SK-N-SH (cell line): ENCODE measurements around the gene KCTD3. TPM values are rescaled to one million over a fixed set of nuclear protein-coding genes. Genes with fewer than 3 reads are reported as not detected.

ENCODE experiments used
- CTCF ChIA-PET: fragments of 300-600, 350-600 bp; formaldehyde crosslinking; extraction: SDS; loops from one replicate; lab custom pipeline; 2021; lab: Yijun Ruan, JAX
- POLR2A ChIA-PET: fragments of 350-600 bp; sonication (Branson Sonifier 250); formaldehyde crosslinking; extraction: SDS; loops from one replicate; lab custom pipeline; 2020; ENCODE audit warnings: antibody characterized with exemption, inconsistent platforms; lab: Yijun Ruan, JAX
- DNase-seq: peaks from one replicate; pipeline ENCODE4 v3.0.0; 2012
- H2AFZ ChIP-seq: fragments of 200-600 bp; sonication (generic); 2 replicates; pipeline ENCODE4 v1.8.1; 2016; ENCODE audit warnings: antibody characterized with exemption, mild to moderate bottlenecking, low read depth
- H3F3A ChIP-seq: fragments of 200-600 bp; sonication (generic); replicated peaks from 2 replicates; pipeline ENCODE3; 2016; ENCODE audit warnings: antibody characterized with exemption, mild to moderate bottlenecking; ENCODE audit not compliant: insufficient read depth
- H3K27ac ChIP-seq, 2 experiments: fragments of 200-500 bp in 1 of 2; fragments of 200-600 bp in 1 of 2; sonication (Bioruptor generic) in 1 of 2; sonication (generic), shearing (Covaris generic) in 1 of 2; 2 replicates each; pipeline versions ENCODE4 v1.5.1 to v1.6.1; 2014 to 2016; ENCODE audit warnings: low read depth in 2 of 2, inconsistent platforms in 1 of 2, low read length in 1 of 2, mild to moderate bottlenecking in 1 of 2, mixed read lengths in 1 of 2
- H3K27me3 ChIP-seq: fragments of 200-600 bp; sonication (generic), shearing (Covaris generic); 2 replicates; pipeline ENCODE4 v1.6.1; 2016; ENCODE audit warnings: mixed run types; ENCODE audit not compliant: insufficient read depth
- H3K36me3 ChIP-seq, 2 experiments: fragments of 200-500 bp in 1 of 2; fragments of 200-600 bp in 1 of 2; sonication (Bioruptor generic) in 1 of 2; sonication (generic) in 1 of 2; replicated peaks in 1 of 2; 2 replicates each; pipeline versions ENCODE3 to v1.5.1; 2014 to 2016; ENCODE audit warnings: low read length in 1 of 2, mild to moderate bottlenecking in 1 of 2; ENCODE audit not compliant: insufficient read depth in 2 of 2, control insufficient read depth in 1 of 2
- H3K4me1 ChIP-seq, 2 experiments: fragments of 200-500 bp in 1 of 2; fragments of 200-600 bp in 1 of 2; sonication (Bioruptor generic) in 1 of 2; sonication (generic), shearing (Covaris generic) in 1 of 2; 2 replicates each; pipeline versions ENCODE4 v1.5.1 to v1.6.1; 2014 to 2016; ENCODE audit warnings: low read depth in 1 of 2, low read length in 1 of 2, mixed run types in 1 of 2; ENCODE audit not compliant: insufficient read depth in 2 of 2, control insufficient read depth in 1 of 2
- H3K4me2 ChIP-seq: fragments of 200-600 bp; sonication (generic), shearing (Covaris generic); 2 replicates; pipeline ENCODE4 v1.6.1; 2017; ENCODE audit warnings: mixed run types
- H3K4me3 ChIP-seq, 2 experiments: fragments of 200-500 bp in 1 of 2; fragments of 200-600 bp in 1 of 2; sonication (Bioruptor generic) in 1 of 2; sonication (generic), shearing (Covaris generic) in 1 of 2; 2 replicates each; pipeline versions ENCODE4 v1.5.1 to v1.8.1; 2014 to 2016; ENCODE audit warnings: low read depth in 2 of 2, inconsistent platforms in 1 of 2, low read length in 1 of 2, mild to moderate bottlenecking in 1 of 2, mixed read lengths in 1 of 2, moderate library complexity in 1 of 2
- H3K79me2 ChIP-seq: fragments of 200-600 bp; sonication (generic); 2 replicates; pipeline ENCODE4 v1.8.1; 2017; ENCODE audit warnings: mild to moderate bottlenecking; ENCODE audit not compliant: insufficient read depth
- H3K9ac ChIP-seq: fragments of 200-600 bp; sonication (generic); 2 replicates; pipeline ENCODE4 v1.6.1; 2017; ENCODE audit warnings: mixed run types
- H3K9me2 ChIP-seq: fragments of 200-600 bp; sonication (generic); 2 replicates; pipeline ENCODE4 v1.6.1; 2017; ENCODE audit warnings: mixed run types
- H3K9me3 ChIP-seq: fragments of 200-600 bp; sonication (generic); 2 replicates; pipeline ENCODE4 v1.6.1; 2017; ENCODE audit warnings: mixed run types, mild to moderate bottlenecking, moderate library complexity
- H4K20me1 ChIP-seq: fragments of 200-600 bp; sonication (generic); 2 replicates; pipeline ENCODE4 v1.6.1; 2017; ENCODE audit warnings: mild to moderate bottlenecking, mixed run types; ENCODE audit not compliant: insufficient read depth
- CTCF ChIP-seq: fragments of 200-600 bp; sonication (generic); IDR thresholded peaks from 2 replicates; pipeline ENCODE4 v1.6.1; 2017; ENCODE audit warnings: antibody characterized with exemption, mild to moderate bottlenecking, moderate library complexity
- ELF1 ChIP-seq: IDR thresholded peaks from 2 replicates; pipeline ENCODE4 v1.4.0; 2012
- FOSL2 ChIP-seq: IDR thresholded peaks from 2 replicates; pipeline ENCODE4 v1.4.0; 2012; ENCODE audit warnings: low read depth, mild to moderate bottlenecking, moderate library complexity, borderline replicate concordance
- FOXJ3 ChIP-seq: sonication (generic); formaldehyde crosslinking; IDR thresholded peaks from 2 replicates; pipeline ENCODE4 v1.5.1; 2020; ENCODE audit warnings: mild to moderate bottlenecking, missing genetic modification reagents
- GABPA ChIP-seq: IDR thresholded peaks from 2 replicates; pipeline ENCODE4 v1.4.0; 2012; ENCODE audit warnings: low read depth, mild to moderate bottlenecking
- MAX ChIP-seq: IDR thresholded peaks from 2 replicates; pipeline ENCODE4 v1.4.0; 2012; ENCODE audit warnings: low read depth
- MEF2A ChIP-seq: IDR thresholded peaks from 2 replicates; pipeline ENCODE4 v1.4.0; 2012; ENCODE audit warnings: low read depth, borderline replicate concordance
- NFIC ChIP-seq: IDR thresholded peaks from 2 replicates; pipeline ENCODE4 v1.4.0; 2012; ENCODE audit warnings: borderline replicate concordance
- RAD21 ChIP-seq: IDR thresholded peaks from 2 replicates; pipeline ENCODE4 v1.6.1; 2012; ENCODE audit warnings: mild to moderate bottlenecking, low read length
- SIN3A ChIP-seq: IDR thresholded peaks from 2 replicates; pipeline ENCODE4 v1.6.1; 2012; ENCODE audit warnings: low read depth, mild to moderate bottlenecking, low read length, moderate library complexity, borderline replicate concordance
- TAF1 ChIP-seq: IDR thresholded peaks from 2 replicates; pipeline ENCODE4 v1.6.1; 2012; ENCODE audit warnings: low read depth, mild to moderate bottlenecking, low read length, moderate library complexity, borderline replicate concordance
- USF1 ChIP-seq: IDR thresholded peaks from 2 replicates; pipeline ENCODE4 v1.4.0; 2012; ENCODE audit warnings: low read depth, borderline replicate concordance
- USF2 ChIP-seq: fragments of 150-350 bp; IDR thresholded peaks from 2 replicates; pipeline ENCODE4 v1.6.1; 2017; ENCODE audit warnings: antibody characterized with exemption, low read length, low read depth, borderline replicate concordance
- ZBTB33 ChIP-seq: IDR thresholded peaks from 2 replicates; pipeline ENCODE4 v1.4.0; 2012; ENCODE audit warnings: low read depth, borderline replicate concordance
- WGBS: methylation state at CpG from one replicate; pipeline ENCODE4 v1.1.6; 2017; ENCODE audit warnings: low lambda C conversion rate; 5-methylcytosine and 5-hydroxymethylcytosine counted together
- polyA plus RNA-seq, 3 experiments: library from polyadenylated mRNA; depleted of rRNA; stranded (reverse); fragments of >200 nt; gene quantifications; 2 replicates each; pipeline ENCODE4 v1.2.3, GENCODE V29; 2012

KCTD3 gene
- polyA plus RNA-seq, 1 of the 3 experiments (the other 2 are of a cell fraction): 34.8 TPM

- Histone ChIP-seq H3K4me3 (no peak overlapping the region), H3K9ac (no peak overlapping the region), H3K9me3 (no peaks in the 10 kb centered on the region), H3K27ac (no peak overlapping the region), H3K36me3 (peaks cover 36 to 79% of the 10 kb centered on the region in 2 experiments), H3K9me2 (no peaks in the 10 kb centered on the region), H3K27me3 (no peaks in the 10 kb centered on the region), H4K20me1 (no peaks in the 10 kb centered on the region), H3K79me2 (no peaks in the 10 kb centered on the region), H3K4me1 (peaks cover 0 to 4% of the 10 kb centered on the region in 2 experiments; a peak in 3 of 4 replicates), H3K4me2 (no peak overlapping the region), H3F3A (no peaks in the 10 kb centered on the region), H2AFZ (no peak overlapping the region)
- ChIA-PET CTCF (interaction anchor here (1.1 kb wide), 1 partner anchor 11 kb away, joined by 3 read pairs; no protein-coding TSS in a partner anchor), POLR2A (no interaction called here)
- DNase-seq: no peak
- WGBS: 94% methylated on average over 3 of the region's 3 CpGs
- TF ChIP-seq FOXJ3 (CRISPR knock-in tag): no peak
- TF ChIP-seq GABPA: no peak
- TF ChIP-seq NFIC: no peak
- no peak for TF ChIP-seq FOSL2
- TF ChIP-seq MEF2A: no peak
- no peak for TF ChIP-seq SIN3A
- no peak for TF ChIP-seq ZBTB33
- TF ChIP-seq ELF1: no peak
- TF ChIP-seq CTCF: no peak
- no peak for TF ChIP-seq MAX
- no peak for TF ChIP-seq USF2
- TF ChIP-seq USF1: no peak
- no peak for TF ChIP-seq TAF1
- no peak for TF ChIP-seq RAD21
Observed at GRCh38 chr1:215599418-215600074, 32.4 kb downstream of the KCTD3 start.
